ENCODE measurements around the gene SOD3.

GRCh38 chr4:24768604-24769003 lies 26.8 kb upstream of the SOD3 start:
- no peak for TF ChIP-seq GATA2 (IDR thresholded peaks at IDR 0.05; ENCODE audit: low read depth, low read length)
- TF ChIP-seq GATA3 (IDR thresholded peaks at IDR 0.05; ENCODE audit: low read depth, low read length), result no peak
